HepG2 (cell line): ENCODE data around the gene FBXO24. TPM values are rescaled to one million over a fixed set of nuclear protein-coding genes. Genes with fewer than 3 reads are reported as not detected.

Experiments used
- ATAD3A ChIP-seq: sonication (generic); formaldehyde crosslinking; IDR thresholded peaks from 2 replicates; pipeline ENCODE4 v1.4.0; 2020; ENCODE audit warnings: missing genetic modification reagents
- HCFC1 ChIP-seq: fragments of 150-350 bp; IDR thresholded peaks from 2 replicates; pipeline ENCODE4 v1.6.1; 2014; ENCODE audit warnings: low read depth, low read length
- HNF4A ChIP-seq: sonication (generic); formaldehyde crosslinking; IDR thresholded peaks from 2 replicates; pipeline ENCODE4 v1.4.0; 2020; ENCODE audit warnings: missing genetic modification reagents
- HOXA3 ChIP-seq: sonication (generic); formaldehyde crosslinking; IDR thresholded peaks from 2 replicates; pipeline ENCODE4 v1.5.0; 2020; ENCODE audit warnings: missing genetic modification reagents
- ISX ChIP-seq: sonication (generic); formaldehyde crosslinking; conservative IDR thresholded peaks from 2 replicates; pipeline ENCODE4 v1.5.0; 2020; ENCODE audit warnings: missing genetic modification reagents
- MTA1 ChIP-seq: sonication (generic); formaldehyde crosslinking; IDR thresholded peaks from 2 replicates; pipeline ENCODE4 v1.4.0; 2020; ENCODE audit warnings: missing genetic modification reagents, mild to moderate bottlenecking, borderline replicate concordance
- NCOA5 ChIP-seq: sonication (generic); formaldehyde crosslinking; IDR thresholded peaks from 2 replicates; pipeline ENCODE4 v1.4.0; 2020; ENCODE audit warnings: missing genetic modification reagents
- NFYB ChIP-seq: sonication (generic); formaldehyde crosslinking; IDR thresholded peaks from 2 replicates; pipeline ENCODE4 v1.4.0; 2020; ENCODE audit warnings: missing genetic modification reagents
- REL ChIP-seq: sonication (generic); formaldehyde crosslinking; conservative IDR thresholded peaks from 2 replicates; pipeline ENCODE4 v1.8.0; 2022; ENCODE audit warnings: mild to moderate bottlenecking, missing genetic modification reagents, moderate library complexity
- SAFB2 ChIP-seq: sonication (generic); formaldehyde crosslinking; IDR thresholded peaks from 2 replicates; pipeline ENCODE4 v1.5.1; 2020; ENCODE audit warnings: missing genetic modification reagents, low read depth, mild to moderate bottlenecking, borderline replicate concordance
- SCMH1 ChIP-seq: sonication (generic); formaldehyde crosslinking; IDR thresholded peaks from 2 replicates; pipeline ENCODE4 v1.9.0; 2021; ENCODE audit warnings: missing genetic modification reagents, mild to moderate bottlenecking, borderline replicate concordance
- SETDB1 ChIP-seq: sonication (generic); formaldehyde crosslinking; IDR thresholded peaks from 2 replicates; pipeline ENCODE4 v1.5.1; 2020; ENCODE audit warnings: missing genetic modification reagents, mild to moderate bottlenecking, borderline replicate concordance
- THYN1 ChIP-seq: sonication (generic); formaldehyde crosslinking; IDR thresholded peaks from 2 replicates; pipeline ENCODE4 v1.8.1; 2023; ENCODE audit warnings: low read depth, mild to moderate bottlenecking, moderate library complexity, missing genetic modification reagents, borderline replicate concordance
- ZBTB20 ChIP-seq: sonication (generic); formaldehyde crosslinking; IDR thresholded peaks from 2 replicates; pipeline ENCODE4 v1.8.1; 2023; ENCODE audit warnings: missing genetic modification reagents, low read depth, mild to moderate bottlenecking, borderline replicate concordance
- ZFP62 ChIP-seq: sonication (generic); formaldehyde crosslinking; IDR thresholded peaks from 2 replicates; pipeline ENCODE4 v1.4.0; 2020; ENCODE audit warnings: missing genetic modification reagents
- ZNF124 ChIP-seq: sonication (generic); formaldehyde crosslinking; IDR thresholded peaks from 2 replicates; pipeline ENCODE4 v1.4.0; 2020; ENCODE audit warnings: missing genetic modification reagents
- ZNF562 ChIP-seq: sonication (generic); formaldehyde crosslinking; IDR thresholded peaks from 2 replicates; pipeline ENCODE4 v1.8.0; 2022; ENCODE audit warnings: missing genetic modification reagents, borderline replicate concordance
- ZNF598 ChIP-seq: sonication (generic); formaldehyde crosslinking; IDR thresholded peaks from 2 replicates; pipeline ENCODE4 v1.5.1; 2020; ENCODE audit warnings: mild to moderate bottlenecking, missing genetic modification reagents, borderline replicate concordance
- ZNF615 ChIP-seq: sonication (generic); formaldehyde crosslinking; IDR thresholded peaks from 2 replicates; pipeline ENCODE4 v1.5.0; 2020; ENCODE audit warnings: mild to moderate bottlenecking, missing genetic modification reagents, borderline replicate concordance
- ZNF720 ChIP-seq: sonication (generic); formaldehyde crosslinking; IDR thresholded peaks from 2 replicates; pipeline ENCODE4 v1.4.0; 2020; ENCODE audit warnings: missing genetic modification reagents
- ZNF724P ChIP-seq: sonication (generic); formaldehyde crosslinking; IDR thresholded peaks from 2 replicates; pipeline ENCODE4 v1.8.0; 2022; ENCODE audit warnings: missing genetic modification reagents, borderline replicate concordance
- polyA plus RNA-seq, 8 experiments: library from polyadenylated mRNA; depleted of rRNA in 3 of 8; stranded (reverse) in 7 of 8; unstranded in 1 of 8; fragments of >200 nt; fragmentation: Illumina TruSeq in 4 of 8; extraction: Trizol in 4 of 8; gene quantifications; 2 replicates each; pipeline versions ENCODE4 v1.2.1 to v1.2.3, GENCODE V29; 2011 to 2016; ENCODE audit warnings: low read depth in 4 of 8, missing spikeins in 1 of 8, mixed read lengths in 1 of 8; ENCODE audit not compliant: insufficient read depth in 1 of 8
- total RNA-seq, 5 experiments: library from RNA; depleted of rRNA; stranded (reverse); fragments of >200 nt; fragmentation: Illumina TruSeq; extraction: Trizol; gene quantifications; 2 replicates each; pipeline ENCODE4 v1.2.3, GENCODE V29; 2016; ENCODE audit warnings: low read depth in 1 of 5
- TF ChIP-seq, protein P1 (sequence below): IDR thresholded peaks from 2 replicates; pipeline ENCODE4 v1.6.1; 2016; ENCODE audit warnings: mild to moderate bottlenecking, missing biosample characterization, missing genetic modification reagents
- TF ChIP-seq, protein P2 (sequence below): sonication (generic); formaldehyde crosslinking; IDR thresholded peaks from 2 replicates; pipeline ENCODE4 v1.4.0; 2020; ENCODE audit warnings: missing genetic modification reagents
- TF ChIP-seq, protein P3 (sequence below): IDR thresholded peaks from 2 replicates; pipeline ENCODE4 v1.6.1; 2016; ENCODE audit warnings: low read depth
- TF ChIP-seq, protein P4 (sequence below): sonication (generic); formaldehyde crosslinking; conservative IDR thresholded peaks from 2 replicates; pipeline ENCODE4 v1.8.0; 2022; ENCODE audit warnings: missing genetic modification reagents

The FBXO24 gene
- total and polyA plus RNA-seq, 2 of the 13 experiments (the other 11 are each of a cell fraction or from before 2014, with no cell fraction given): 0.20 to 0.55 TPM

DNA sequence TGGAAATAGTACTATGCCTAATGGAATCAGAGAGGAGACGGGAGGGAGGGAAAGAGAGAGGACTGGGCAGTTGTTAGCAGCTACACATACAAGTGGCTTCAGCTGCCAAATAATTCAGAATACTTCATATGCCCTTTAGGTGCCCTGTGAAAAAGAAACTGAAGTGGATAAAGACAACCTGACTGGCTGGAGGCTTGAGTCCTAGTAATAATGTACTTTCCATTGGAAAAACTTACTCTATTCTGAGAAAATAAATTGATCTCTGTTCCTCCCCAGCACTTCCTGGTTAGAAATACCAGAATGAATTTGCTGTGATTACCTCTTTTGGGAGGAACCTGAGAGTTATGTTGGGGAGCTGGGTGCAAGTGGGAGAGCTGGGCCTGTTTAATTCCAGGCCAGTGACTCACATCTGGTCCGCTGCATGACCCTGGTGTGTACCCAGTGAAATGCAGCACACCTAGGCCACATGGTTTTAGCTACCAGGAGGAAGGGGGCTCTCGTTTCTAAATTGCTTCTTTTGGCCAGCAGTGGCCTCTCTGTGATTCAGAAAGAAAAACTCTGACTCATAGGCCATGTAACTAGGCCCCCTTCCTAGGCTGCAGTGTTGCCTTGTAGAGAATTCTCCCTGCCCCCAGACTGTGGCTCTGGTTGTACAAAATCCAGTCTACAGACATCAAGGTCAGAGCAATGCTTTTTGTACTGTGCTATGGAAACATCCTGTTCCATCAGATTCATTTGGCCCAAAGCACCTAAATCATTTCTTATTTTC is 40.6 kb upstream of the FBXO24 start (continued):
- TF ChIP-seq MTA1 (CRISPR knock-in tag) (no peak), ZNF720 (no peak), ZBTB20 (no peak), HNF4A (no peak; the same call in 1 of the 2 replicates), ZFP62 (no peak), THYN1 (CRISPR knock-in tag) (no peak), NCOA5 (no peak), SCMH1 (CRISPR knock-in tag) (no peak), SAFB2 (CRISPR knock-in tag) (no peak; the same call in 1 of the 2 replicates), ZNF724P (CRISPR knock-in tag) (no peak), REL (CRISPR knock-in tag) (no peak), HCFC1 (no peak), ZNF615 (CRISPR knock-in tag) (no peak), ATAD3A (CRISPR knock-in tag) (no peak), NFYB (CRISPR knock-in tag) (no peak), ZNF562 (no peak), HOXA3 (CRISPR knock-in tag) (no peak), ISX (CRISPR knock-in tag) (no peak), ZNF124 (CRISPR knock-in tag) (no peak; the same call in 1 of the 2 replicates), ZNF598 (no peak), SETDB1 (CRISPR knock-in tag) (no peak)
- TF ChIP-seq, protein P1, sequence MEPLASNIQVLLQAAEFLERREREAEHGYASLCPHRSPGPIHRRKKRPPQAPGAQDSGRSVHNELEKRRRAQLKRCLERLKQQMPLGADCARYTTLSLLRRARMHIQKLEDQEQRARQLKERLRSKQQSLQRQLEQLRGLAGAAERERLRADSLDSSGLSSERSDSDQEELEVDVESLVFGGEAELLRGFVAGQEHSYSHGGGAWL: 0 out of 2 replicates have a peak, but pooled peaks have one; percentile 53
- TF ChIP-seq, protein P2, sequence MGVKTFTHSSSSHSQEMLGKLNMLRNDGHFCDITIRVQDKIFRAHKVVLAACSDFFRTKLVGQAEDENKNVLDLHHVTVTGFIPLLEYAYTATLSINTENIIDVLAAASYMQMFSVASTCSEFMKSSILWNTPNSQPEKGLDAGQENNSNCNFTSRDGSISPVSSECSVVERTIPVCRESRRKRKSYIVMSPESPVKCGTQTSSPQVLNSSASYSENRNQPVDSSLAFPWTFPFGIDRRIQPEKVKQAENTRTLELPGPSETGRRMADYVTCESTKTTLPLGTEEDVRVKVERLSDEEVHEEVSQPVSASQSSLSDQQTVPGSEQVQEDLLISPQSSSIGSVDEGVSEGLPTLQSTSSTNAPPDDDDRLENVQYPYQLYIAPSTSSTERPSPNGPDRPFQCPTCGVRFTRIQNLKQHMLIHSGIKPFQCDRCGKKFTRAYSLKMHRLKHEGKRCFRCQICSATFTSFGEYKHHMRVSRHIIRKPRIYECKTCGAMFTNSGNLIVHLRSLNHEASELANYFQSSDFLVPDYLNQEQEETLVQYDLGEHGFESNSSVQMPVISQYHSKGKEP (CRISPR knock-in tag): no peak
- TF ChIP-seq, protein P3, sequence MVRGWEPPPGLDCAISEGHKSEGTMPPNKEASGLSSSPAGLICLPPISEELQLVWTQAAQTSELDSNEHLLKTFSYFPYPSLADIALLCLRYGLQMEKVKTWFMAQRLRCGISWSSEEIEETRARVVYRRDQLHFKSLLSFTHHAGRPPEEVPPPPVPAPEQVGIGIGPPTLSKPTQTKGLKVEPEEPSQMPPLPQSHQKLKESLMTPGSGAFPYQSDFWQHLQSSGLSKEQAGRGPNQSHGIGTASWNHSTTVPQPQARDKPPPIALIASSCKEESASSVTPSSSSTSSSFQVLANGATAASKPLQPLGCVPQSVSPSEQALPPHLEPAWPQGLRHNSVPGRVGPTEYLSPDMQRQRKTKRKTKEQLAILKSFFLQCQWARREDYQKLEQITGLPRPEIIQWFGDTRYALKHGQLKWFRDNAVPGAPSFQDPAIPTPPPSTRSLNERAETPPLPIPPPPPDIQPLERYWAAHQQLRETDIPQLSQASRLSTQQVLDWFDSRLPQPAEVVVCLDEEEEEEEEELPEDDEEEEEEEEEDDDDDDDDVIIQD (CRISPR knock-in tag): peak; percentile 35; the same call in 1 of the 2 replicates
- TF ChIP-seq, protein P4, sequence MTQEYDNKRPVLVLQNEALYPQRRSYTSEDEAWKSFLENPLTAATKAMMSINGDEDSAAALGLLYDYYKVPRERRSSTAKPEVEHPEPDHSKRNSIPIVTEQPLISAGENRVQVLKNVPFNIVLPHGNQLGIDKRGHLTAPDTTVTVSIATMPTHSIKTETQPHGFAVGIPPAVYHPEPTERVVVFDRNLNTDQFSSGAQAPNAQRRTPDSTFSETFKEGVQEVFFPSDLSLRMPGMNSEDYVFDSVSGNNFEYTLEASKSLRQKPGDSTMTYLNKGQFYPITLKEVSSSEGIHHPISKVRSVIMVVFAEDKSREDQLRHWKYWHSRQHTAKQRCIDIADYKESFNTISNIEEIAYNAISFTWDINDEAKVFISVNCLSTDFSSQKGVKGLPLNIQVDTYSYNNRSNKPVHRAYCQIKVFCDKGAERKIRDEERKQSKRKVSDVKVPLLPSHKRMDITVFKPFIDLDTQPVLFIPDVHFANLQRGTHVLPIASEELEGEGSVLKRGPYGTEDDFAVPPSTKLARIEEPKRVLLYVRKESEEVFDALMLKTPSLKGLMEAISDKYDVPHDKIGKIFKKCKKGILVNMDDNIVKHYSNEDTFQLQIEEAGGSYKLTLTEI (CRISPR knock-in tag): no peak
